ELR (cell line): ENCODE measurements around the gene CNTNAP3.
"Not testable (repeated sequence)": the region's sequence is repeated elsewhere in the genome, so short reads cannot be mapped to it uniquely, and the experiment has no call there.

Experiments
- DNase-seq: peaks from one replicate; pipeline ENCODE4 v3.0.0-alpha.2; 2015; ENCODE audit warnings: low read depth

CNTNAP3 gene

GRCh38 chr9:39287980-39288379 lies at the start of gene CNTNAP3:
Gene CNTNAP3, minus strand, starts transcription at chr9:39288167. Its CDS starts 103 bp downstream, at chr9:39288064.
- not testable (repeated sequence) for DNase-seq

DNA sequence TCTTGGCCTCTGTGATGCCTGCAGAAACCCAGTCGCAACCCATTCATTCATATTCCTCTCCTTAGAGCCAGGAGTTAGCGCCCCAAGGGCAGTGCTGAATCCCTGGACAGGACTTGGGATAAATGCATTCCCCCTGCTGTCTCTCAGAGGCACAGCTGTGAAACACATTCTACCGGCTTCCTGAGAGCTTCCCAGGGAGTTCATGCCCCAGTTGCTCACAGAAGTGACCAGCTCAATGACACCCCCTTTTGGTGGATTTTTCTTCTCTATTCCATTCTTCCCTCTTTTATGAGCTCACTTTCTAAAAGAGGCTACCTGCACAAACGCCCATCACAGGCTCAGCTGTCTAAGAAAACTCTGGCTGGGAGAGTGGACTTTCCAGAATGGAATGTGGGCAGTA lies 8.0 kb downstream of the CNTNAP3 start:
- DNase-seq: not testable (repeated sequence)

DNA sequence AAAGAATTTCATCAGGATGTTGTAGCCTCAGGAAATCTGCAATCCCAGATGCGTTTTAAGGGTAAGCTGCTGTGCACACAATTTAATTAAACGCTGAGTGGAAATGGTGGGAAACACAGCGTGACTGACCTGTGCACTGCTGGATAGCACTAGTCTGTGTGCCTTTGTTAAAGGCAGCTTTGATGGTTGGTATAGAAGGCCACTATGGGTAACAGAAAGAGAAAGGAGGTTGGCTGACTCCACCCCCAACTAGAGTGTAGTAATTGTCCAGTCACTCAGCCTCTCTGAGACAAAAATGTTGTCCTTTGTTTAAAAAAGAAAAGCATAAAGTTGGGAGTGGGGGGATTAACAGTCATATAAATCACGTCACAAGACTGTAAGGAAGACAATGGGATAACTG lies 45.5 kb downstream of the CNTNAP3 start:
- not testable (repeated sequence) for DNase-seq

GRCh38 chr9:39232130-39232991 lies 55.6 kb downstream of the CNTNAP3 start:
- not testable (repeated sequence) for DNase-seq

GRCh38 chr9:39215976-39216375 lies 72.0 kb downstream of the CNTNAP3 start:
- not testable (repeated sequence) for DNase-seq

DNA sequence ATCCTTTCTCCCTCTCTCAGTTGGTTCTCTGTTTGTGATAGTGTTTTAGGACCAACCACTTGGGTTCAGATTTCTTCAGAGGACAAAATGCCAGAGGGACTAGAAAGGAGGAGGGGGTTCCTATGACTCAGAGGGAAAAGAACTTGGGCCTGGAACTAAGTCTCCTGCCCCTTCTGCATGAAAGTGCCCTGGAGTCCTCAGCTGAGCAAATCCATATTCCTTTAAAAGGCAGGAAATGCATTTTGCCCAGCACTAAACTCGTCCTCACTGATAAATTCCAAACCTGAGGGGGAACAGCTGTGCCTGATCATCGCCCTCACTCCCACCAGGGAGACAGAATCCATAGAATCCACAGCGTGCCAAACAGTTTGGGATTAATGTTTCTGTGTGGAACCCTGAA lies 78.2 kb downstream of the CNTNAP3 start:
- DNase-seq: not testable (repeated sequence)

DNA sequence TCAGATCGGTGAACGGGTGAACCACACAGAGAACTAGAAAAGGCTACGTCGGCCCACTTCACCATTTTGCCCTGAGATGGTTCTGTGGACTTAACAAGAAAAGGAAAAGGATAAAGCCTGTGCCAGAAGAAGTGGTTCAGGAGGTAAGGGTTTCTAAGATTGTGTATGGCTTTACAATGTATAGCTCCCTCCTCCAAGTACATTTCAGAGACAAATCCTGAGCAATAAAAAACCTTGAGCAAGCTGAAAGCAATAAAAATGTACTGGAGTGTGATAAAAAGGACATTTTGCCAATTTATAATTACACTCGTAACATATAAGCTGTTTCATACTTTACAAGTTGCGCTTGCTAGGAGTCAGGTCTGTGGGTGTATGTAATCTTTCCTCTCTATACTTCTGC lies 81.3 kb downstream of the CNTNAP3 start:
- DNase-seq: not testable (repeated sequence)

DNA sequence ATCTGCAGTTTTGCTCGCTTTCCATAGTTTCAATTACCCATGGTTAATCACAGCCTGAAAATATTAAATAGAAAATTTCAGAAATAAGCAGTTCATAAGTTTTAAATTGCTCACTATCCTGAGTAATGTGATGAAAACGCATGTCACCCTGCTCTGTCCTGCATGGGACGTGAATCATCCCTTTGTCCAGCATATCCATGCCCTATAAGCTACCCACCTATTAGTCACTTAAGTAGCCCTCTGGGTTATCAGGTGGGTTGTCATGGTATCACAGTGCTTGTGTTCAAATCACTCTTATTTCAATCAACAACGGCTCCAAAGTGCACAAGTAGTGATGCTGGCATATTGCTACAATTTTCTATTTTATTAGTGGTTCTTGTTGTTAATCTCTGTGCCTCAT lies 82.1 kb downstream of the CNTNAP3 start:
- not testable (repeated sequence) for DNase-seq

DNA sequence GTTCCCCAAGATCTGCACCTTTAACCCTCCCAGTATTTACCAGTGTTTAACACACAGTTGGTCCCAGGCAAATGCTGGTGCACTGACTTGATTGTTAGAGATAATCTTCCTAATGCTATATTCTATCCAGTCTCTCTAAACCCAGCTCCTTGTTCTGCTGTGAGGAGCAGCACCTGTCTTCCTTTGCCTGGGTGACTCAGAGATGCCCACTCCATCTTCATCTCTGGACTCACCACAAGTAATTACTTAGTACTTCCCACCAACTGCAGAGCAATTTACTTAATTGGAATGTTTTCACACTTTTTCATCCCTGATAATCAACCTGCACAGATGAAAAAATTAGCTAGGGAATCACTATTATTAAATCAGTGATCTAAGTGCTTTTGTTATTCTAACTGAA lies 87.6 kb downstream of the CNTNAP3 start:
- DNase-seq: not testable (repeated sequence)

DNA sequence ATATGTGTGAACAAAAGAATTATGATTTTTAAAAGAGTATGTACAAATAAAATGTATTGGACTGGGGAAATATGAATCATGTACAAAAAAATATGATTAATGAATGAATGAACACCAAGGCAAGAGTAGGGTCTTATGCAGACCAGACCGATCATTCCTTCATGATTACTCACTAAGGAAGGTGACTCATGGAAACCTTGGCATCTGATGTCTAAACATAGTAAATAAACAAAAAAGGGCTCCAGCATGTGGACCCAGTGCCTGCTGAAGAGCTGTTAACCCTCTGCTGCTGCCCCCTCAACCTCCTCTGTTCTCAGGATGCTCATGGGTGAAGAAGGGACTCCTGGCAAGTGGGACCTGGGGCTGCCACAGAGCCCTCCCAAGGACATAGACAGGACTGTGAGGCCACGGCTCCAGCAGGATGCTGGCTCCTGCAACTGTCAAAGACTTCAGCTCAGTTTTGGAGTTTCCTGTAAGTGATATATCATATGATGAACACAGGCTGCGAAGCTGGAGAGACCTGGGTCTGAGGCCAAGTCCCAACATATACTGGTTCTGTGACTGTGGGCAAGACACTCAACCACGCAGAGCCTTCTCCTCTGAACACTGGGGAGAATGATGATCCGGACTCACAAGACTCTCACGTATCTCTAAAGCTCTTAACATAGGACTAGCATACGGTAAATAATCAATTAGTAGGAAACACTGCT lies 89.8 kb downstream of the CNTNAP3 start:
- not testable (repeated sequence) for DNase-seq

- DNase-seq: not testable (repeated sequence)
These were observed 116.6 kb downstream of the CNTNAP3 start for GRCh38 chr9:39171370-39171769.

GRCh38 chr9:39157714-39158113 lies 130.3 kb downstream of the CNTNAP3 start:
- DNase-seq: not testable (repeated sequence)

DNA sequence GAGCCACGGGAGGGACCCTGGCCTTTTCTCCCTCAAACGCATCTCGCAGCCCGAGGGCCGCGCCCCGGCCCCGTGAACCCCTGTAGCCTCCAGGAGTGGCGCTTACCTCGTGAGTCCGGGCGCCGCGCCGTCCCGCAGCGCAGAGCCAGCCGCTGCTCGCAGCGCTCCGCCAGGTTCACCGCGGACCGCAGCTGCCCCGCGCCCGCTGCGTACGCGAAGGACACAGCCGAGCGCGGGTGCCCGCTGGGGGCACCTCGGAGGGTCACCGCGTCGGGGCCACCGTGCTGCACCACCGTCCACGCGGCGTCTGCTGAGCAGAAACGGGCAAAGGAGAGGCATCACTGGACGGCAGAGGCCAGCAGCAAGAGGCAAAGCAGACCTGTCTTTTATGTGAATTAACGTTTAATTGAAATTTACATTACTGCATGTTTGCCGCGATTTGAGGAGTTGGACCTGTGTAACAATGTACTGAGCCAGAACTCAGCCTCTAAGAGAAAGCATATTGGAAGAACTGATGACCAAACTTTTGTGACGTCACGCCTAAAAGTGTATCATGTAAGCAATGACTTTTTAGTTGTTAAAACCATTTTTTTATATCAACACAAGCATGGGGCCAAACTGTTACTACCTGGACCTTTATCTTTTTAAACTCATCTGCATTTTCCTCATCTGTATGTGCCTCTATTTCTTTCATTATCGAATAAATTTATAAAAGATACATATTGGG lies 155.0 kb downstream of the CNTNAP3 start:
- not testable (repeated sequence) for DNase-seq

DNA sequence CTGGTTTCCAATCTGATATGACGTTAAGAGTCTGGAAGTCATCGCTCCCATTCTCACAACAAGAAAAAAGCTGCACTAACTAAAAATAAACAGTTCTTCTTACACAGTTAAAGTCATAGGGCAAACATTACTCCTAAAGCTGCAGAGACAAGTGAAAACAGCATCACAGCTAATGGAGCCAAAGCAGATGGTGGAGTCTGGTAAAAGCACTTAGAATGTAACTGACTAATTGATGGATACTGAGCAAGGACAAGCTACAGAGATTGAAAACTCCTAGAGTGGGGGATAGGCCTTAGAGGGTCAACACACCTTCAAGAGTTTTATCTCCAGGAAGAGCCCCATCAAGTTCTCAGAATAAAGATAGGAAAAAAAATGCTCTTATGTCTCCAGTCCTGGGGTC lies 166.6 kb downstream of the CNTNAP3 start:
- DNase-seq: not testable (repeated sequence)

DNA sequence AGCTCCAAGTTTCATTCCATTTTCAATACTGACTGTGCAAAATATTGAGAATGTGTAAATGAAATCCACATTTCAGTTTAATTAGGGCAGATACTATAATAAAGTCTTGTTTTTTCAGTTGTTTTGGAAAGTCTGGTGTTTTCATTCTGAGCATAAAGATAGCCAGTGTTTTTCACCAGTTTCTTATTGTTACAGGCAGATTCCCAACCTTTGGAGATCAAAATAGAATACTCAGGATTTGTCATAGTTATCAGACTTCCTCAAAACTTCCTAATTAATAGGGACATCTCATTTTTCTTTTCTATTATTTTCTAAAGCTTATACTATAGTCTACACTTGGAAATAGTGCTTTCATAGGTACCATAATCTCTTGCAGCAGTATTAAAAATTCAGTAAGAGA lies 176.2 kb downstream of the CNTNAP3 start:
- DNase-seq: not testable (repeated sequence)

GRCh38 chr9:39108145-39108544 lies 179.8 kb downstream of the CNTNAP3 start:
- DNase-seq: no peak

DNA sequence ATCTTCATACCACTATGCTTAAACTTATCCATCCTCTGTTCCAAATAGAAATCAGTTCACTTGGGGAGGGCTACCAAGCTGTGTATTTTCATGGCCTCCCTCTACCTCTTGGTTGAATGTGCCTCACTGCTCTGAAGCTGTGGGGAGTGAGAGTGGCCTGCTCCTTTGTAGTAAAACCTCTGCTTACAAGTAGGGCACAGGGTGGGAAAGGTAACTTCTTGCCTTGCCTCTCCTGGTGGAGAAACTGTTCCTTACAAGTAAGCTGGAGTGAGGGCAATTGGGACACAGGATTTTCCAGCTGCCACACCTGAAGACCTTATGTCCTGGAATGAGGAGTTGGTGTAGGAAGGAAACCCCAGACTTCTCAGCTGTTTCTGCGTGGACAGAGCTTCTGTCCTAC lies 190.8 kb downstream of the CNTNAP3 start:
- DNase-seq: not testable (repeated sequence)

GRCh38 chr9:39085311-39085710 lies 202.7 kb downstream of the CNTNAP3 start:
- not testable (repeated sequence) for DNase-seq

DNA sequence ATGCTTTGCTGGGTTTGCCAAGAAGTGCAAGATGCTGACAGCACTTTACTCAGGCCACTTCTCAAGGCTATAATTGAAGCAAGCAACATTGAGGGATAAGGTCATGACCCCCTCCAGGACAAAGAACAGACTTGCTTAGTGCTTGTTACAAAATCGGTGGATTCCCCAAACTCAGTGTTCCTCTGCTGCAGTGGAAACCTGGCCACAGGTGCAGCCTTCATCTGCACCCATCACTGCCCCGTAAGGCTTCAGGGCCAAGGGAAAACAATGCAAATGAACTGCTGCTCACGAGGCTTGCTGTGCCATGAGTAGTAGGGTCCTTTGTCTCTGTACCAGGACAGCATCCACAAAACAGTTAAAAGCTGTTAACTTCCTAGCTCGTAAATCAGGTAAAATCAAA lies 205.4 kb downstream of the CNTNAP3 start:
- not testable (repeated sequence) for DNase-seq

DNA sequence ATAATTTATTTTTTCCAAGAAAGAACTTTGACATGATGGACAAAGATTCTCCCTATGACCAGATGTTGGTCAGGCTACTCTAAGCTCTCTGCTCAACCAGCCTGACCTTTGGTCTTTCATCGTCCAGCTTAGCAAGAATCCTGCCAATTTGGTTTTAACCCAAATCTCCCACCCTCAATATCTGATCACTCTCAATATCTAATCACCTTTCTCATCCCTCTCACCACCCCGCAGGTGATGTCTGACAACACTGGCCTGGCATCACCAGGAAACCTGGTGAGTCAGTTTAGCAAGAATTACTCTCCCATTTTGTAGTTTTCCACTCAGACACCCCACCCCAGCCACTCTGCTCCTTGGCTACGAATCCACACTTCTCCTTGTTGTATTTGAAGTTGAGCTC lies 207.9 kb downstream of the CNTNAP3 start:
- DNase-seq: not testable (repeated sequence)

GRCh38 chr9:39078621-39079256 lies 209.2 kb downstream of the CNTNAP3 start:
- DNase-seq: not testable (repeated sequence)

- not testable (repeated sequence) for DNase-seq
These were observed 214.4 kb downstream of the CNTNAP3 start for GRCh38 chr9:39073537-39073936.
